ENCODE data around the gene OSCAR.

DNA sequence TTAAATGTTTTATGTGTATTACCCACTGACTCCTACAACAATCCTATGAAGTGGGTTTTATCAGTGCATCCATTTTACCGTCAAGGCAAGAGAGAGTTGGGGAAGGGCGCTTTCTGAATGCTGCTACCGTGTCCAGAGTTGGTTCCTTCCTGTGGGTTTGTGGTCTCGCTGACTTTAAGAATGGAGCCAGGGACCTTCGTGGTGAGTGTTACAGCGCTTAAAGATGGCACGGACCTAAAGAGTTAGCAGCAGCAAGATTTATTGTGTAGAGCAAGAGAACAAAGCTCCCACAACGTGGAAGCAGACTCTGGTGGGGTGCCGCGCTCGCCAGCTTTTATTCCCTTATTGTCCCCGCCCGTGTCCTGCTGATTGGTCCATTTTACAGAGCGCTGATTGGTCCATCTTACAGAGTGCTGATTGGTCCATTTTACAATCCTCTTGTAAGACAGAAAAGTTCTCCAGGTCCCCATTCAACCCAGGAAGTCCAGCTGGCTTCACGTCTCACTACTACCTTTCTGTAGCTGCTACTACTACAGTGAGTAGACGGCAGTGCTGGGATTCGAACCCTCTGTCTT lies 6.1 kb downstream of the OSCAR start:
- TF ChIP-seq GATA2 (IDR thresholded peaks at IDR 0.05; ENCODE audit: low read depth, low read length), result no peak
- no peak for TF ChIP-seq GATA3 (IDR thresholded peaks at IDR 0.05; ENCODE audit: low read depth, low read length)

Measured in SH-SY5Y (cell line).